HCT116 (cell line): Measurements from ENCODE around the gene CCR5AS.

ENCODE experiments used
- ATAC-seq: fragments of 200-7000 bp; cut with Tn5 transposase; 2 replicates; pipeline ENCODE4 v1.9.1; 2020; ENCODE audit warnings: mild to moderate bottlenecking, moderate library complexity
- BruUV-seq: library from RNA; stranded (reverse); fragments of 400-500 nt; replicated peaks from 2 replicates; lab custom pipeline; 2021; lab: Mats Ljungman, UMichigan
- CTCF ChIA-PET: fragments of 300-600 bp; sonication (Branson Sonifier 250); formaldehyde crosslinking; loops from one replicate; lab custom pipeline; 2021; ENCODE audit warnings: antibody characterized with exemption; lab: Charles Lee
- POLR2A ChIA-PET: fragments of 300-600, 350-600 bp; sonication (Branson Sonifier 250); formaldehyde crosslinking; loops from one replicate; lab custom pipeline; 2021; ENCODE audit warnings: antibody characterized with exemption; lab: Charles Lee
- RAD21 ChIA-PET, 2 experiments: fragments of 300-600 bp; sonication (Branson Sonifier 250); formaldehyde crosslinking; loops; one replicate each; lab custom pipeline; 2023; ENCODE audit warnings: low total read pairs in 2 of 2; ENCODE audit not compliant: uncharacterized antibody in 2 of 2, unreplicated experiment in 2 of 2, low non-redundant PET in 1 of 2; lab: Charles Lee
- DNase-seq: peaks from one replicate; pipeline ENCODE4 v3.0.0-alpha.2; 2010; ENCODE audit warnings: low read depth, low spot score
- H2AFZ ChIP-seq: fragments of 200-600 bp; shearing (Covaris generic), sonication (generic); 2 replicates; pipeline ENCODE4 v1.6.1; 2017; ENCODE audit warnings: low read depth, mixed run types, mixed read lengths, antibody characterized with exemption, low read length; ENCODE audit not compliant: poor library complexity, severe bottlenecking
- H3K27ac ChIP-seq: 2 replicates; pipeline ENCODE4 v1.5.1; 2012; ENCODE audit warnings: low read depth, low read length
- H3K27me3 ChIP-seq: fragments of 200-600 bp; sonication (generic); 2 replicates; pipeline ENCODE4 v1.6.1; 2016; ENCODE audit warnings: mixed run types, low read length, mixed read lengths; ENCODE audit not compliant: insufficient read depth
- H3K36me3 ChIP-seq, 2 experiments: fragments of 200-500 bp in 1 of 2; fragments of 200-600 bp in 1 of 2; sonication (Bioruptor generic) in 1 of 2; sonication (generic) in 1 of 2; 2 replicates each; pipeline versions ENCODE4 v1.5.1 to v1.6.1; 2014 to 2016; ENCODE audit warnings: low read length in 2 of 2, inconsistent platforms in 1 of 2, mixed read lengths in 1 of 2, mixed run types in 1 of 2; ENCODE audit not compliant: insufficient read depth in 2 of 2, control insufficient read depth in 1 of 2
- H3K4me1 ChIP-seq, 2 experiments: fragments of 200-600 bp in 1 of 2; sonication (generic) in 1 of 2; 2 replicates each; pipeline versions ENCODE4 v1.5.1 to v1.6.1; 2012 to 2017; ENCODE audit warnings: low read length in 2 of 2, inconsistent platforms in 1 of 2, mild to moderate bottlenecking in 1 of 2, mixed read lengths in 1 of 2, mixed run types in 1 of 2, moderate library complexity in 1 of 2; ENCODE audit not compliant: insufficient read depth in 2 of 2, control insufficient read depth in 1 of 2
- H3K4me2 ChIP-seq: fragments of 200-600 bp; sonication (generic); 2 replicates; pipeline ENCODE4 v1.6.1; 2017; ENCODE audit warnings: mixed run types, low read length, mixed read lengths
- H3K4me3 ChIP-seq, 2 experiments: fragments of 200-600 bp in 1 of 2; sonication (generic) in 1 of 2; replicated peaks in 1 of 2; 2 replicates each; pipeline ENCODE4 v1.5.1; 2011 to 2016; ENCODE audit warnings: low read length in 2 of 2, control low read depth in 1 of 2, low read depth in 1 of 2, mild to moderate bottlenecking in 1 of 2, mixed read lengths in 1 of 2, mixed run types in 1 of 2
- H3K79me2 ChIP-seq: fragments of 200-600 bp; sonication (generic); 2 replicates; pipeline ENCODE4 v1.6.1; 2017; ENCODE audit warnings: mild to moderate bottlenecking, mixed run types, low read length, moderate library complexity, mixed read lengths; ENCODE audit not compliant: insufficient read depth
- H3K9ac ChIP-seq: fragments of 200-600 bp; sonication (generic); 2 replicates; pipeline ENCODE4 v1.6.1; 2016; ENCODE audit warnings: low read length, mixed read lengths
- H3K9me2 ChIP-seq: fragments of 200-600 bp; sonication (generic), shearing (Covaris generic); 2 replicates; pipeline ENCODE4 v1.6.1; 2017; ENCODE audit warnings: mixed run types, mild to moderate bottlenecking, moderate library complexity; ENCODE audit not compliant: insufficient read depth
- H3K9me3 ChIP-seq, 2 experiments: fragments of 200-500 bp in 1 of 2; fragments of 200-600 bp in 1 of 2; sonication (Bioruptor generic) in 1 of 2; sonication (generic) in 1 of 2; 2 replicates each; pipeline ENCODE4 v1.6.1; 2014 to 2017; ENCODE audit warnings: low read length in 2 of 2, mixed read lengths in 2 of 2, inconsistent platforms in 1 of 2, low read depth in 1 of 2, mild to moderate bottlenecking in 1 of 2, mixed run types in 1 of 2, moderate library complexity in 1 of 2; ENCODE audit not compliant: control insufficient read depth in 1 of 2, insufficient read depth in 1 of 2
- H4K20me1 ChIP-seq: fragments of 200-600 bp; sonication (generic), shearing (Covaris generic); 2 replicates; pipeline ENCODE4 v1.6.1; 2017; ENCODE audit warnings: mixed run types, mild to moderate bottlenecking, moderate library complexity; ENCODE audit not compliant: insufficient read depth
- CBX3 ChIP-seq: IDR thresholded peaks from 2 replicates; pipeline ENCODE4 v1.6.1; 2012; ENCODE audit warnings: low read depth
- CEBPB ChIP-seq: IDR thresholded peaks from 2 replicates; pipeline ENCODE4 v1.6.1; 2012; ENCODE audit warnings: low read depth
- CTCF ChIP-seq, 3 experiments: fragments of 200-600 bp in 1 of 3; sonication (generic) in 1 of 3; IDR thresholded peaks in 2 of 3; conservative IDR thresholded peaks in 1 of 3; 2 replicates each; pipeline ENCODE4 v1.5.1; 2012 to 2017; ENCODE audit warnings: low read depth in 2 of 3, low read length in 2 of 3, antibody characterized with exemption in 1 of 3, borderline replicate concordance in 1 of 3, control low read depth in 1 of 3, mild to moderate bottlenecking in 1 of 3, mixed read lengths in 1 of 3, mixed run types in 1 of 3, moderate library complexity in 1 of 3; ENCODE audit not compliant: insufficient read depth in 1 of 3
- ELF1 ChIP-seq: IDR thresholded peaks from 2 replicates; pipeline ENCODE4 v1.6.1; 2012; ENCODE audit warnings: low read depth, borderline replicate concordance
- EZH2 ChIP-seq: fragments of 200-600 bp; sonication (generic); IDR thresholded peaks from 2 replicates; pipeline ENCODE4 v1.6.1; 2017; ENCODE audit warnings: antibody characterized with exemption, mixed run types
- EZH2phosphoT487 ChIP-seq: fragments of 200-600 bp; IDR thresholded peaks from 2 replicates; pipeline ENCODE4 v1.6.1; 2018; ENCODE audit warnings: antibody characterized with exemption, borderline replicate concordance
- FOSL1 ChIP-seq: IDR thresholded peaks from 2 replicates; pipeline ENCODE4 v1.6.1; 2012; ENCODE audit warnings: low read depth
- JUND ChIP-seq: IDR thresholded peaks from 2 replicates; pipeline ENCODE4 v1.6.1; 2012
- POLR2A ChIP-seq: IDR thresholded peaks from 2 replicates; pipeline ENCODE4 v1.7.0; 2011; ENCODE audit warnings: borderline replicate concordance; ENCODE audit not compliant: insufficient read depth, insufficient read length; ENCODE audit errors: extremely low read depth
- POLR2AphosphoS5 ChIP-seq: IDR thresholded peaks from 2 replicates; pipeline ENCODE4 v1.6.1; 2011; ENCODE audit warnings: mild to moderate bottlenecking, low read depth, low read length, moderate library complexity
- RAD21 ChIP-seq: IDR thresholded peaks from 2 replicates; pipeline ENCODE4 v1.6.1; 2012; ENCODE audit warnings: low read depth, mild to moderate bottlenecking
- REST ChIP-seq: IDR thresholded peaks from 2 replicates; pipeline ENCODE4 v1.6.1; 2012; ENCODE audit warnings: low read depth
- SIN3A ChIP-seq: IDR thresholded peaks from 2 replicates; pipeline ENCODE4 v1.6.1; 2012; ENCODE audit warnings: low read depth
- SP1 ChIP-seq: IDR thresholded peaks from 2 replicates; pipeline ENCODE4 v1.6.1; 2012; ENCODE audit warnings: low read depth
- SRF ChIP-seq: IDR thresholded peaks from 2 replicates; pipeline ENCODE4 v1.6.1; 2012; ENCODE audit warnings: low read depth
- TCF7L2 ChIP-seq: IDR thresholded peaks from 2 replicates; pipeline ENCODE4 v1.7.0; 2011; ENCODE audit warnings: borderline replicate concordance, inconsistent platforms; ENCODE audit not compliant: insufficient read depth, insufficient read length; ENCODE audit errors: extremely low read depth
- YY1 ChIP-seq: IDR thresholded peaks from 2 replicates; pipeline ENCODE4 v1.6.1; 2011; ENCODE audit warnings: low read length, low read depth, moderate library complexity, mild to moderate bottlenecking; ENCODE audit not compliant: insufficient replicate concordance; ENCODE audit errors: extremely low read depth
- ZFX ChIP-seq: fragments of 450-650 bp; IDR thresholded peaks from 2 replicates; pipeline ENCODE4 v1.6.1; 2017
- intact Hi-C: fragments of 100-400 bp; cut with micrococcal nuclease; formaldehyde crosslinking; loops from 2 replicates; pipeline ENCODE4 v1.10.0; 2022
- TF ChIP-seq, protein P1 (sequence below): IDR thresholded peaks from 2 replicates; pipeline ENCODE4 v1.6.1; 2012
- TF ChIP-seq, protein P2 (sequence below): IDR thresholded peaks from 2 replicates; pipeline ENCODE4 v1.6.1; 2012

The CCR5AS gene

DNA sequence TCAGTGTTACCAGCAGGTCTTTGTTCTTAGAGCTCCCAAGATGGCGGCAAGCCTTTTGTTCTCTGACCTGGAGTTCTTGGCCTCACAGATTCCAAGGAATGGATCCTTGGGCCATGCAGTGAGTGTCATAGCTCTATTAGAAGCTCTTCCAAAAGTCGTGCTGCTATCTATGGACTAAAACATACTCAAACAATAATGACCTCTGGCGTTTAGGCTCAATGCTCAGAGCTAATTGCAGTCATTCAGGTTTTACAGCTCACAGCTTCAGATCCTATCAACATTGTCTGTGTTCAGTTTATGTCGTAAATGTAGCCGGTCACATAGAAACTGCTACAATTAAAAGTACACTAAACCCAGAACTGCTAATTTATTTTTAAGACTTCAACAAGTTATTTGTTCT lies 22.4 kb upstream of the CCR5AS start:
- Histone ChIP-seq H3K27me3 (no peaks in the 10 kb centered on the region), H3K4me3 (no peak overlapping the region), H3K9me2 (no peaks in the 10 kb centered on the region), H3K4me1 (no peaks in the 10 kb centered on the region), H3K79me2 (no peaks in the 10 kb centered on the region), H4K20me1 (no peaks in the 10 kb centered on the region), H3K9me3 (peaks cover 0 to 5% of the 10 kb centered on the region in 2 experiments; a peak in 1 of 4 replicates)
- POLR2A ChIA-PET, result no interaction called here
- RAD21 ChIA-PET, result no interaction called here
- BruUV-seq, result no TSS peak
- DNase-seq (no peak), ATAC-seq (no peak)
- intact Hi-C loops, result no loop called here
- TF ChIP-seq TCF7L2 (no peak), SRF (no peak), RAD21 (no peak), ELF1 (no peak), POLR2AphosphoS5 (no peak), CEBPB (no peak), REST (no peak), CTCF (IDR thresholded peaks at IDR 0.05 in 2 of 3, conservative IDR thresholded peaks at IDR 0.05 in 1 of 3; ENCODE audit: borderline replicate concordance in 1 of 3, insufficient read depth in 1 of 3, low read depth in 2 of 3, low read length in 2 of 3) (no peak), SP1 (no peak), EZH2phosphoT487 (no peak), EZH2 (no peak), JUND (no peak), ZFX (no peak), FOSL1 (no peak), YY1 (no peak), POLR2A (no peak), CBX3 (no peak), SIN3A (no peak)
- TF ChIP-seq, protein P1, sequence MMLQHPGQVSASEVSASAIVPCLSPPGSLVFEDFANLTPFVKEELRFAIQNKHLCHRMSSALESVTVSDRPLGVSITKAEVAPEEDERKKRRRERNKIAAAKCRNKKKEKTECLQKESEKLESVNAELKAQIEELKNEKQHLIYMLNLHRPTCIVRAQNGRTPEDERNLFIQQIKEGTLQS, result no peak
- TF ChIP-seq, protein P2, sequence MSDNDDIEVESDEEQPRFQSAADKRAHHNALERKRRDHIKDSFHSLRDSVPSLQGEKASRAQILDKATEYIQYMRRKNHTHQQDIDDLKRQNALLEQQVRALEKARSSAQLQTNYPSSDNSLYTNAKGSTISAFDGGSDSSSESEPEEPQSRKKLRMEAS, result no peak
- TF ChIP-seq, all 23 proteins: peak for 0
- no peak overlapping the region for H3K9ac ChIP-seq
- no peak overlapping the region for H3K4me2 ChIP-seq
- no peak overlapping the region for H3K27ac ChIP-seq
- H3K36me3 ChIP-seq, result no peaks in the 10 kb centered on the region
- CTCF ChIA-PET, result interaction anchor here (0.6 to 1.2 kb wide), 2 partner anchors 21 to 668 kb away, joined by 3 to 6 read pairs; no protein-coding TSS in a partner anchor
- no peak overlapping the region for H2AFZ ChIP-seq
